GM21360 (cell line): ENCODE results near the gene ABR.

Source experiments
- ATAC-seq: cut with Tn5 transposase; IDR thresholded peaks from one replicate; pipeline ENCODE4 v1.9.1; 2021; ENCODE audit warnings: mild to moderate bottlenecking, moderate library complexity; ENCODE audit not compliant: unreplicated experiment

The ABR gene

GRCh38 chr17:1035546-1036170 lies 144.1 kb downstream of the ABR start:
- ATAC-seq, result no peak

- no peak for ATAC-seq
Measured at GRCh38 chr17:1034652-1035210, 145.1 kb downstream of the ABR start.

GRCh38 chr17:1033503-1033902 lies 146.3 kb downstream of the ABR start:
- no peak for ATAC-seq

GRCh38 chr17:1032391-1032790 lies 147.4 kb downstream of the ABR start:
- ATAC-seq, result no peak

- ATAC-seq, result no peak
Measured at GRCh38 chr17:1031711-1032110, 148.1 kb downstream of the ABR start.

GRCh38 chr17:1030684-1031532 lies 148.9 kb downstream of the ABR start:
- ATAC-seq, result no peak

GRCh38 chr17:1029922-1030644 lies 149.7 kb downstream of the ABR start:
- ATAC-seq, result no peak

- ATAC-seq, result no peak
Measured at GRCh38 chr17:1029196-1029921, 150.4 kb downstream of the ABR start.

- ATAC-seq, result no peak
Measured at GRCh38 chr17:1027044-1027443, 152.7 kb downstream of the ABR start.

- ATAC-seq, result no peak
Measured at GRCh38 chr17:1026599-1026975, 153.2 kb downstream of the ABR start.

- no peak for ATAC-seq
Measured at GRCh38 chr17:1025733-1026598, 153.8 kb downstream of the ABR start.

- no peak for ATAC-seq
Measured at GRCh38 chr17:1024076-1024475, 155.7 kb downstream of the ABR start.

GRCh38 chr17:1022278-1023024 lies 157.3 kb downstream of the ABR start:
- no peak for ATAC-seq

- no peak for ATAC-seq
Measured at GRCh38 chr17:1021147-1021546, 158.6 kb downstream of the ABR start.

GRCh38 chr17:1019451-1019850 lies 160.3 kb downstream of the ABR start:
- ATAC-seq, result no peak

- no peak for ATAC-seq
Measured at GRCh38 chr17:1018547-1018946, 161.2 kb downstream of the ABR start.

- ATAC-seq, result no peak
Measured at GRCh38 chr17:1013729-1014090, 166.1 kb downstream of the ABR start.

- ATAC-seq, result no peak
Measured at GRCh38 chr17:1012823-1013728, 166.7 kb downstream of the ABR start.
